Fibroblast of gingiva (primary cell): ENCODE measurements around the gene SLC27A1.
"Not testable (repeated sequence)": the region's sequence is repeated elsewhere in the genome, so short reads cannot be mapped to it uniquely, and the experiment has no call there.

Experiments
- DNase-seq: peaks from one replicate; pipeline ENCODE4 v3.0.0-alpha.2; 2011; ENCODE audit warnings: low read depth

The SLC27A1 gene

DNA sequence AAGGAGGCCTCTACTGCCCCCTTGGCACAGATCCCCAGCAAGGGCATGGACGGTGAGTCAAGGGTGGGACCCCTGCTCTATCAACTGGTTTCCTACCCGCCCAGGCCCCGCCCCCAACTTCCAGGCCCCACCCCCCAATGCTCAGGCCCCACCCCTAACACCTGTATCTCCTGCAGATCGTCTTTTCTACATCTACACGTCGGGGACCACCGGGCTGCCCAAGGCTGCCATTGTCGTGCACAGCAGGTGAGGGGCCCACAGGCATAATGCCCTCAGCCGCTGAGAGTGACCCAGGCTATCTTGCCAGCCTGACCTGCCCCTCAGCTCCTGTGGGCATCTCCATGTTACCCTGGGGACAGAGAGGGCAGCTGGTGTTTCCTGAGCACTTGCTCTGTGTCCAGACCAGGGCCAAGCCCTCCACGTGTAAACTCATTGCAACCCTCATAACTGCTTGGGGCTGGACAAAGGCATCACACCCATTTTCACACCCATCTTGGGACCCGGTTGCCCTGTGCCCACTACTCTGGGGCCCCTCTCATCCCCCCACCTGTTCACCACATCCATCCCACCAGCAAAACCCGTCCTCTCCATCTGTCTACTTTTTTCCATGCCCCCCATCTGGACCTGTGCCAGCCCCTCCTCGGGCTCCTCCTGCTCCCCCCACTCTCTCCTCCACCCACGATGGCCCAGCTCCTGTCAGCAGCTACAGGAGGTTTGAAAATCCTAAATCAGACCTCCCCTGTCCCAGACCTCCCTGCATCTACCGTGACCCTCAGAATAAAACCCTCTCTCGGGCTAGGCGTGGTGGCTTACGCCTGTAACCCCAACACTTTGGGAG lies 17.2 kb downstream of the SLC27A1 start:
- DNase-seq: no peak

DNA sequence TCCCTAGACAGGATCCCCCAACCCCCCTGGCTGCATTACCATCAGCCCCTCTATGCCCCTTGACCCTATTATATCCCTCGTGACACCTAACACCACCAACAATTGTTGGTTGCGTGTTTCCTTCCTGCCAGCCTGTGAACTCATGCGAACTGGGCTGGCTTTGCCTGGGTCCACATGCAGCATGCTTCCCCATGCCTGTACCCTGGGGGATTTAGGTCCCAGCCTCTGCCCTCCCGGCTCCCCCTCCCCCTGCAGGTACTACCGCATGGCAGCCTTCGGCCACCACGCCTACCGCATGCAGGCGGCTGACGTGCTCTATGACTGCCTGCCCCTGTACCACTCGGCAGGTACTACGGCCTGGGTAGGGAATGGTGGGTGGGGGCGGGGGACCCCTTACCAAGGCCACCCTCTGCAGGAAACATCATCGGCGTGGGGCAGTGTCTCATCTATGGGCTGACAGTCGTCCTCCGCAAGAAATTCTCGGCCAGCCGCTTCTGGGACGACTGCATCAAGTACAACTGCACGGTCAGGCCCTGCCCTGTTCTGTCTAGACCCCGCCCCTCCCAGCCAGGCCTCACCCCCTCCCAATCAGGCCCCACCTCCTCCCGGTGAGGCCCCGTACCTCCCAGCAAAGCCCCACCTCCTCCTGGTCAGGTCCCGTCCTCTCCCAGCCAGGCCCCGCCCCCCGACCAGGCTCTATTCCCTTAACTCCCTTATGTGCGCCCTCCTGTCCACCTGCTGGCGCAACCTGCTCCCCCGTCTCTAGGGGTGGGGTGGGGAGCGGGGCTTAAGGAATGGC lies 18.5 kb downstream of the SLC27A1 start:
- no peak for DNase-seq

DNA sequence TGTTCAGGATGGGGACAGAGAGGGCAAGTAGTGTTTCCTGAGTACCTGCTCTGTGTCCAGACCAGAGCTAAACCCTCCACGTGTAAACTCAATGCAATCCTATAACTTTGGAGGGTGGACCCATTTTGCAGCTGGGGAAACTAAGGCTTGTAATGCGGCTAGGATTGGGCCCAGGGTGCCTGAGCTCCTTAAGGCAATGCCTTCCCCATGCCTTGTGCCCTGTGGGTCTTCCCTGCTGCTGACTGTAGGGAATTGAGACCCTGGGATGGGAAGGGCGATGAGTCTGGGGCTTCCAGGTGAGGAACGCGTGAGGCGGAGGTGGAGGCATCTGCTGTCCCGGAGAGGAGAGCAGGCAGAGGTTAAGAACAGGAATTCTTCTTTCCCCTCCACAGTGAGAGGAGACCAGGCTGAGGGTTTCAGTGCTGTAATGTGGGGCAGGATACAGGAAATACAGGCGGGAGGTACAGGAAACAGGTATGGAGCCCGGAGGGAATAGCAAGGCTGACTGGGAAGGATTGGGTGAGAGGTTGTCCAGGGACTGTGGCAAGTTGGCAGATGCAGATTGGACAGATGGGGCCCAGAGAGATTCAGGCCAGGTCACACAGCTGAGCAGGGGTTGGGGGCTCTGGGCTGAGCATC lies 19.2 kb downstream of the SLC27A1 start:
- no peak for DNase-seq

DNA sequence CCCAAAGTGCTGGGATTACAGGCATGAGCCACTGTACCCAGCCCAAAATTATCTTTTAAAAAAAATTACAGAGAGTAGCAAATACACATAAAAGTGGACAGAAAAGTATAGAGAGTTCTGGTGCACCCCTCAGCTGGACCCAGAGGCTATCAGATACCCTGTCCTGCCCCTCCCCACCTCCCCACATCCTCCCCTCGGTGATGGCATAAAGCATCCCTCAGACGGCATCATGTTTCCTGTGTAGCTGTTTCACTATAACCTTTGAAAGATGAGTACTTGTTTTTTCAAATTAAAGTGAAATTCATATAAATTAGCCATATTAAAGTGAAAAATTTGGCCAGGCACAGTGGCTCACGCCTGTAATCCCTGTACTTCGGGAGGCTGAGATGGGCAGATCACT lies 20.1 kb downstream of the SLC27A1 start:
- DNase-seq: no peak

DNA sequence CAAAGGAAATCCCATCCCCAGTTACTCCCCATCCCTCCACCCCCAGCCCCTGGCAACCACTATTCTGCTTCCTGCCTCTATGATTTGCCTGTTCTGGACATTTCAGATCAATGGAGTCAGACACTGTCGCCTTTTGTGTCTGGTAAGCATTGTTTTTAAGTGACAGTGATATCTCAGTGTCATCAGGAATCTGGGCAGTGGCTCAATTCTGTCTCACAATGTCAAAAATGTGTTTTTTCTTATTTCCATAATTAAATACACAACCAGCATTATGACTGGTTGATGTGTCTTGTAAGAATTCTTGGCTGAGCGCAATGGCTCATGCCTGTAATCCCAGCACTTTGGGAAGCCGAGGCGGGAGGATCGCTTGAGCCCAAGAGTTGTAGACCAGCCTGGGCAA lies 21.0 kb downstream of the SLC27A1 start:
- peak; percentile 35 for DNase-seq

DNA sequence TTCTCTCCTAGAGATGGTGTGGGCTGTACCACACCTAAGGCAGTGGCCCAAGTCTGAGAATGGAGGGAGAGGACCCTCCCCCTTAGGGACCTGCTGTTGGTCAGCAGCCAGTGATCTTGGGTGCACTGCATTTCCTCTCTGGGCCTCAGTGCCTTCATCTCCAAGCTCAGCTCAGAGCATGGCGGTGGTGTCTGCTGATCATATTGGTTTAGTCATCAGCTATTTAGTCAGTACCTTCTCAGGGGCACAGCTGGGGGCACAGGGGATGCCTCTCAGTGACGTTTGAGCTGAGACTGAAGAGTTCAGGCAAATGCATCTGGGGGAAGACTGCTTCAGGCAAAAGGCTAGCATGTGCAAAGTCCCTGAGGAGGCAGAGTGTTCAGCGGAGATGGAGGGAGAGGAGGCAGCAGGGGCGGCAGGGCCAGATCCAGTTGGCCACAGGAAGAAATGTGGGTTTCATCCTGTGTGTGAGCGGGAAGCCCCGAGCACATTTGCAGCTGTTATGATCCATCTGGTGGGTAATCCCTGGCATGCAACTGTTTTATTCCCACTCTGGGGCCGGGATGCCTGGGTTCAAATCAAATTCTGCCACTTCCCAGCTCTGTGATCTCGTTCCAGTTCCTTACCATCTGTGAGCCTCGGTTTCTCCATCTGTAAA lies 25.4 kb downstream of the SLC27A1 start:
- DNase-seq: no peak

DNA sequence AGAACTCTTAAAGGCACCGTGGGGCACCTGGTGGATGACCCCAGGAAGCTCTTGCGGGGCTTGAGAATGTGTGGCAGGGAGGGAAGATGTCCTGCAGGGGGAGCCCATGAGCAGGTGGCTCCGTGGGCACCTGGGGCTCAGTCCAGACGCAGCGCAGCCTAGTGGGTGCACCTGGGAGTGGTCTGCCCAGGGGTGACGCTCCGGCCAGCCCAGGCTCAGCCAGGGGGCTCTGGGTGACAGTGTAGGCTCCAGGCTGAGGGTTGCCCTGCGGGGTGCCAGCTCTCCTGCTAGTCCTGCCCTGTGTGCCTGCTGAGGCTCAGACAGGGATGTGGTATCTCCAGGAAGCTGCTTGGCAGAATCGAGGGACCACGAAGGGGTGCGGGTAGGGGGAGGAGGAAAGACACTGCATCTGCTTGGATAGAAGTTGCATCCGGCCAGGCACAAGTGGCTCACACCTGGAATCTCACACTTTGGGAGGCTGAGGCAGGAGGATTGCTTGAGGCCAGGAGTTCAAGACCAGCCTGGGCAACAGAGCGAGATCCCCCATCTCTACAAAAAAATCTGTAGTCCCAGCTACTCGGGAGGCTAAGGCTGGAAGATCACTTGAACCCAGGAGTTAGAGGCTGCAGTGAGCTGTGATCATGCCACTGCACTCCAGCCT lies 26.1 kb downstream of the SLC27A1 start:
- DNase-seq: peak; percentile 43

DNA sequence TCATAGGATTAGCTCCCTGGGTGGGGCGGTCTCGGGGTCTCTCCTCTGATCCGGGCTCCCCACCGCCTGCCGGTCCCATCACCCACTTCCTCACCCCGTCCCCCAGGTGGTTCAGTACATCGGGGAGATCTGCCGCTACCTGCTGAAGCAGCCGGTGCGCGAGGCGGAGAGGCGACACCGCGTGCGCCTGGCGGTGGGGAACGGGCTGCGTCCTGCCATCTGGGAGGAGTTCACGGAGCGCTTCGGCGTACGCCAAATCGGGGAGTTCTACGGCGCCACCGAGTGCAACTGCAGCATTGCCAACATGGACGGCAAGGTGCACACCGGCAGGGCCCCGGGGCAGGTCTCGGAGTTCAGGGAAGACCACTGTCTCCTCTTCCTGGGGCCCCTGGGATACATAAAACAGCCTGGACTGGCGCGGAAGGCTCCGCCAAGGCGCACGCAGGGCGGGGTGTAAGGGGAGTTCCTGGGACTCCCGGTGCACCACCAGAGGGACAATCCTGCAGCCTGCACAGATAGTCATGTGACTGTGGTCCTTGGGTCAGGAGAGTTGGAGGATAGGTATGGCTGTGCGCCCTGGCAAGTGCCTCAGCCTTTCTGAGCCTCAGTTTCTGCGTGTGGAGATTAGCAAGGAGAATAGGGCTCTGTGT lies 26.9 kb downstream of the SLC27A1 start:
- DNase-seq: no peak

DNA sequence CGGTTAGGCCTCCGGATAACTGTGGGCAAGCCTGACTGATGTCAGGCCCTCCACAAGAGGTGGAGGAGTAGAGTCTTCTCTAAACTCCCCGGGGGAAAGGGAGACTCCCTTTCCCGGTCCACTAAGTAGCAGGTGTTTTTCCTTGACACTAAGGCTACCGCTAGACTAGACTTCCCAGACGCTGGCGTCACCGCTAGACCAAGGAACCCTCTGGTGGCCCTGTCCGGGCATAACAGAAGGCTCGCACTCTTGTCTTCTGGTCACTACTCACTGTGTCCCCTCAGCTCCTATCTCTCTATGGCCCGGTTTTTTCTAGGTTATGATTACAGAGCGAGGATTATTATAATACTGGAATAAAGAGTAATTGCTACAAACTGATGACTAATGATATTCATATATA lies 28.7 kb downstream of the SLC27A1 start:
- not testable (repeated sequence) for DNase-seq

DNA sequence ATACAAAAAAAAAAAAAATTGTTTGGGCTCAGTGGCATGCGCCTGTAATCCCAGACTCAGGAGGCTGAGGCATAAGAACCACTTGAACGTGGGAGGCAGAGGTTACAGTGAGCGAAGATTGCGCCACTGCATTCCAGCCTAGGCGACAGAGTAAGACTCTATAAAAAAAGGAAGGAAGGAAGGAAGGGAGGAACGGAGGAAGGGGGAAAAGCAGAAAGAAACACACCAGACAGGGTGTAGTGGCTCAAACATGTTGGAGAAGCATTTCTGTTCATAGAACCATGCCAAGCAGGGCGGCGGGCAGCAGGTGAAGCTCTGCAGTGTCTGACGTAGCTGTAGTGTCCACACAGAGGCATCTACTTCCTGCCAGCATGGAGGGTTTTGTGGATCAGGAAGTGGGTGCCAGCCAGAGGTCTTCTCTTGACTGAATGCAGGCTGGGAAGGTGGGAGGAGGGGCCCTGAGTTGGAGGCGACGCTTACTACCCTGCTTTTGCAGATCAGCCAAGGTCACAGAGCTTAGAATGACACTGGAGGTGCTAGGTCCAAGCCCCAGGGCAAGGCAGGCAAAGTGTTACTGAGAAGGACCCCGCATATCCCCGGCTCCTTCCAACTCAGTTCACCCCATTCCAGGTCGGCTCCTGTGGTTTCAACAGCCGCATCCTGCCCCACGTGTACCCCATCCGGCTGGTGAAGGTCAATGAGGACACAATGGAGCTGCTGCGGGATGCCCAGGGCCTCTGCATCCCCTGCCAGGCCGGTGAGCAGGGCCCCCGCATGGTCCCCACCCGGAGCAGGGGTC lies 29.5 kb downstream of the SLC27A1 start:
- peak; percentile 78 for DNase-seq

DNA sequence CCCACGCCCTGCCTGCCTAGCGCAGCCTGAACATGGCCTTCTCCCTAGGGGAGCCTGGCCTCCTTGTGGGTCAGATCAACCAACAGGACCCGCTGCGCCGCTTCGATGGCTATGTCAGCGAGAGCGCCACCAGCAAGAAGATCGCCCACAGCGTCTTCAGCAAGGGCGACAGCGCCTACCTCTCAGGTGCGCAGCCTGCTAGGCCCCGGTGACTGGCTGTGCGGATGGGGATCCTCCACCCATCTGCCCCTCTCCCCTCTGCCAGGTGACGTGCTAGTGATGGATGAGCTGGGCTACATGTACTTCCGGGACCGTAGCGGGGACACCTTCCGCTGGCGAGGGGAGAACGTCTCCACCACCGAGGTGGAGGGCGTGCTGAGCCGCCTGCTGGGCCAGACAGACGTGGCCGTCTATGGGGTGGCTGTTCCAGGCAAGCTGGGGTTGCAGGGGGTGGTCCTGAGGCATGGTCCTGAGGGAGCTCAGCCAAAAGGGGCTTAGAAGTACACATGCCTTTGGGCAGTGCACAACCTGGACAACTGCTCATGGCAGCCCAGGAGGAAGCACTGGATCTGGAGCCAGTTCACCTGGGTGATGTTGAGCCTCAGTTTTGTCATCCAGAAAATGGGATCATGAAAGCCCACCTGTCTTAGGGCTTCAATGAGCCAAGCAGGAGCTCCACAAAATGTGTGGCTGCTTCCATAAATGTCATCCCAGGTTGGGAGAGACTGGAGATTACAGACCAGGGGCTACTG lies 30.3 kb downstream of the SLC27A1 start:
- DNase-seq: no peak

DNA sequence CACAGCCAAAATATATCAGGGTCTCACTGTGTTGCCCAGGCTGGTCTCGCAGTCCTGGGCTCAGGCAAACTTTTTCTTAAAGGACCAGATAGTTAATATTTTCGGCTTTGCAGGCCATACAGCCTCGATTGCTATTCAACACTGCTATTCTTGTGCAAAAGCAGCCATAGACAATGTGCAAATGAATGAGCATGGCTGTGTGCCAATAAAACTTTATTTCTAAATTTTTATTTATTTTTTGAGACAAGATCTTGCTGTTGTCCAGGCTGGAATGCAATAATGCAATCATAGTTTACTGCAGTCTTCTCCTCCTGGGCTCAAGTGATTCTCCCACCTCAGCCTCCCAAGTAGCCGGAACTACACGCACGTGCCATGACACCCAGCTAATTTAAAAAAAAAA lies 32.9 kb downstream of the SLC27A1 start:
- DNase-seq: no peak

DNA sequence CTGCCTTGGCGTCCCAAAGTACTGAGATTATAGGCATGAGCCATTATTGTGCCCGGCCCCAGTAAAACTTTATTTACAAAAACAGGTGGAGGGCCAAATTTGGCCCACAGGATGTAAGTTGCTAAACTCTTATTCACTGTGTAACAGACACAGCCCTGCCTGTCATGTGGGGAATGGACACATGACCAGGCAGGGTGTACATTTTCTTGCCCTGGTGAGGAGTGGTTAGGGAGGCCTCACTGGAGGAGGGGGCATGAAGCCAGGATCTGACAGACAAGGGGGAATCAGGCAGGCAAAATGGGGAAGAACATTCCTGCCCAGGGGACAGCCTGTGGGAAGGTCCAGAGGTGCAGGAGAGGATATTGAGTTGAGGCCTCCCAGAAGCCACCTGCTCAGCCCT lies 33.7 kb downstream of the SLC27A1 start:
- DNase-seq: no peak

DNA sequence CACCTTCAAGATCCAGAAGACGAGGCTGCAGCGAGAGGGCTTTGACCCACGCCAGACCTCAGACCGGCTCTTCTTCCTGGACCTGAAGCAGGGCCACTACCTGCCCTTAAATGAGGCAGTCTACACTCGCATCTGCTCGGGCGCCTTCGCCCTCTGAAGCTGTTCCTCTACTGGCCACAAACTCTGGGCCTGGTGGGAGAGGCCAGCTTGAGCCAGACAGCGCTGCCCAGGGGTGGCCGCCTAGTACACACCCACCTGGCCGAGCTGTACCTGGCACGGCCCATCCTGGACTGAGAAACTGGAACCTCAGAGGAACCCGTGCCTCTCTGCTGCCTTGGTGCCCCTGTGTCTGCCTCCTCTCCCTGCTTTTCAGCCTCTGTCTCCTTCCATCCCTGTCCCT lies 34.1 kb downstream of the SLC27A1 start:
- DNase-seq: no peak

DNA sequence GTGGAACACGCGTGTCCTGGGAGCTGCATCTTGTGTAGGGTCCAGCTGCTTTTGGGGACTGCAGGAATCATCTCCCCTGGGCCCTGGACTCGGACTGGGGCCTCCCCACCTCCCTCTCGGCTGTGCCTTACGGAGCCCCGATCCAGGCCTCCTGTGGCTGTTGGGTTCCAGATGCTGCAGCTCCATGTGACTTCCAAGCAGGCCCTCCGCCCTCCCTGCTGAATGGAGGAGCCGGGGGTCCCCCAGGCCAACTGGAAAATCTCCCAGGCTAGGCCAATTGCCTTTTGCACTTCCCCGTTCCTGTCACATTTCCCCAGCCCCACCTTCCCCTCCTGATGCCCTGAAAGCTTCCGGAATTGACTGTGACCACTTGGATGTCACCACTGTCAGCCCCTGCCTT lies 34.9 kb downstream of the SLC27A1 start:
- no peak for DNase-seq

DNA sequence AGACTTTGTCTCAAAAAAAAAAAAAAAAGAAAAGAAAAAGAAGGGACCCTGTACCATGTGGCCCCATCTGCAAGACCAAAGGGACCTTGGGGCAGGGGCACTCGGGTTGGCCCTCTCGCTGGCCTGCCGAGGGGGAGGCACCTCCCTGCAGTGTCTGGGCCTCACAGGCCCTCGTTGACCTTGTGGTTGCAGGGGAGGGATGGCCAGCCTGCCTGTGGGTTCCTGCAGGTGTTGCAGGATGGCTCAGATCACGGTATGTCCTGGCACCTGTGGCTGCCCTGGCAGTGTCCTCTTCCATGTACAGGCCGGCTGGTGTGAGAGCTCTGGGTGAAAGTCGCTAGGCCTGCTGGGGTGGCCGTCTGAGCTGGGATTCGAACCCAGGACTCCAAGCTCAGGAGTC lies 36.4 kb downstream of the SLC27A1 start:
- DNase-seq: no peak

DNA sequence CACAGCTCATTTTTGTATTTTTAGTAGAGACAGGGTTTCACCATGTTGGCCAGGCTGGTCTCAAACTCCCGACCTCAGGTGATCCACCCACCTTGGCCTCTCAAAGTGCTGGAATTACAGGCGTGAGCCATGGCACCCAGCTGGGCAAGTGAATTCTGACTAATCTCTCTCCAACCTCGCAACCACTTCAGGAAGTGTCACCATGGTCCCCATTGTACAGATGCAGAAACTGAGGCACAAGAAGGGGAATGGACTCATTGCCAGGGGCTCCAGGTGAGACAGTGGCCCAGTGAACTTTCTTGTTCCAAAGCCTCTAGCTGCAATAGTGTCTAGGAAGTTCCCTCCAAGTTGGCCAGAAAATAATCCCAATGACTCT lies 38.2 kb downstream of the SLC27A1 start:
- DNase-seq: not testable (repeated sequence)

DNA sequence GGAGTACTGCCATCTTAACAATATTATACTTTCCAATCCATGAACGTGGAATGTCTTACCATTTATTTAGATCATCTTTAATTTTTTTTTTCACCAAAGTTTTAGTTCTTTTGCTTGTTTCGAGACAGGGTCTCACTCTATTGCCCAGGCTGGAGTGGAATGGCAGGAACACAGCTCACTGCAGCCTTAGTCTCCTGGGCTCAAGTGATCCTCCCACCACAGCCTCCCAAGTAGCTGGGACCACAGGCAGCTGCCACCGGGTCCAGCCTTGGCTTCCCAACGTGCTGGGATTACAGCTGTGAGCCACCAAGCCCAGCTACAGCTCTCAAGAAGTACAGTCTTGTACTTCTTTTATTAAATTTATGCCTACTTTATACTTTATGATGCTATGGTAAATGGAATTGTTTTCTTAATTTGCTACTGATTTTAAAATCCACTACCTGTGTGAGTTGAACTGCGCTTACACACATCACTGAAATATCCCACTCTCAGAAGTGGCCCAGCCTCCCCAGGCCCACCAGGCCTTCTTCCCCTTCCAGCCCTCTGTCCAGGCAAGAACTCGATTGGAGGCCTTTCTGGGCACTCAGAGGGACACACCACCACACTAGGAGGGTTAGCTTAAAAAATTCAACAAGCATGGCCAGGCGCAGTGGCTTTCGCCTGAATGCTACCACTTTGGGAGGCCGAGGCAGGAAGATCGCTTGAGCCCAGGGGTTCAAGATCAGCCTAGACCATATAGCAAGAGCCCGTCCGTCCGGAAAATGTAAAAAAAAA lies 40.1 kb downstream of the SLC27A1 start:
- DNase-seq: no peak
